AG04450 (cell line): ENCODE measurements around the gene IP6K3. TPM values are rescaled to one million over a fixed set of nuclear protein-coding genes. Genes with fewer than 3 reads are reported as not detected.

Experiments used
- CTCF ChIA-PET: fragments of 300-600, 350-600 bp; formaldehyde crosslinking; extraction: SDS; loops from one replicate; lab custom pipeline; 2022; ENCODE audit warnings: antibody characterized with exemption, inconsistent platforms; lab: Charles Lee
- POLR2A ChIA-PET: fragments of 350-600 bp; formaldehyde crosslinking; extraction: SDS; loops from one replicate; lab custom pipeline; 2021; ENCODE audit warnings: antibody characterized with exemption, inconsistent platforms; lab: Yijun Ruan, JAX
- DNase-seq: peaks from one replicate; pipeline ENCODE4 v3.0.0-alpha.2; 2011; ENCODE audit warnings: low read depth, low spot score
- H3K27ac ChIP-seq: one replicate; pipeline ENCODE4 v1.5.1; 2012; ENCODE audit warnings: low read depth, low read length, control low read depth
- H3K27me3 ChIP-seq: one replicate; pipeline ENCODE4 v1.6.0; 2012; ENCODE audit warnings: low read length; ENCODE audit not compliant: control insufficient read depth, insufficient read depth
- H3K4me3 ChIP-seq: 2 replicates; pipeline ENCODE4 v1.5.1; 2011; ENCODE audit warnings: mild to moderate bottlenecking, low read depth, low read length, control low read depth
- H3K9me3 ChIP-seq: 2 replicates; pipeline ENCODE4 v1.5.1; 2012; ENCODE audit warnings: low read length; ENCODE audit not compliant: control insufficient read depth, insufficient read depth
- polyA plus RNA-seq: library from polyadenylated mRNA; depleted of rRNA; stranded (reverse); fragments of >200 nt; gene quantifications from 2 replicates; pipeline ENCODE4 v1.2.3, GENCODE V29; 2011
- TF ChIP-seq, protein P1 (sequence below): IDR thresholded peaks from 2 replicates; pipeline ENCODE4 v1.5.1; 2011; ENCODE audit warnings: low read depth, low read length, control low read depth, inconsistent platforms

The IP6K3 gene
- polyA plus RNA-seq, 1 experiment, result 1.1 TPM

DNA sequence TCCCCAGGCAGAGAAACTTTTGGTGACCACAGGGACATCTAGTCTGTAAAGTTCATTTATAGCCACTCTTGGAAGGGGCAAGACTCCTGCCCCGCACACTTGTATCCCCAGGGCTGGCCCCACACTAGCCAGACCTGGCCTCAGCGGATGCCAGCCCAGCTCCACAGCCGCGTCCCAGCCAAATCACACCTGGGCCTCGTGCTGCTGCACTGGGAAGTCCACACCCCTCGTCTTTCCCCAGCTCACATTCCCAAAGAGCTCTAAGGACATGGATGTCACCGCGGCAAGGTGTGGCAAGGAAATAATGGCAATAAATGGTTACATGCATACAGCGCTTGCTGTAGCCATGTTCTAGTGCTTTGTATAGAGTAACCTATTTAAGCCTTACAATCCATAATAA is 8.6 kb downstream of the IP6K3 start:
- H3K9me3 ChIP-seq, result no peaks in the 10 kb centered on the region
- ChIA-PET CTCF (interaction anchor here (0.9 kb wide), 1 partner anchor 8 kb away, joined by 3 read pairs; no protein-coding TSS in a partner anchor), POLR2A (interaction anchor here (0.6 kb wide), 1 partner anchor 52 kb away, joined by 3 read pairs; no protein-coding TSS in a partner anchor)
- TF ChIP-seq, protein P1, sequence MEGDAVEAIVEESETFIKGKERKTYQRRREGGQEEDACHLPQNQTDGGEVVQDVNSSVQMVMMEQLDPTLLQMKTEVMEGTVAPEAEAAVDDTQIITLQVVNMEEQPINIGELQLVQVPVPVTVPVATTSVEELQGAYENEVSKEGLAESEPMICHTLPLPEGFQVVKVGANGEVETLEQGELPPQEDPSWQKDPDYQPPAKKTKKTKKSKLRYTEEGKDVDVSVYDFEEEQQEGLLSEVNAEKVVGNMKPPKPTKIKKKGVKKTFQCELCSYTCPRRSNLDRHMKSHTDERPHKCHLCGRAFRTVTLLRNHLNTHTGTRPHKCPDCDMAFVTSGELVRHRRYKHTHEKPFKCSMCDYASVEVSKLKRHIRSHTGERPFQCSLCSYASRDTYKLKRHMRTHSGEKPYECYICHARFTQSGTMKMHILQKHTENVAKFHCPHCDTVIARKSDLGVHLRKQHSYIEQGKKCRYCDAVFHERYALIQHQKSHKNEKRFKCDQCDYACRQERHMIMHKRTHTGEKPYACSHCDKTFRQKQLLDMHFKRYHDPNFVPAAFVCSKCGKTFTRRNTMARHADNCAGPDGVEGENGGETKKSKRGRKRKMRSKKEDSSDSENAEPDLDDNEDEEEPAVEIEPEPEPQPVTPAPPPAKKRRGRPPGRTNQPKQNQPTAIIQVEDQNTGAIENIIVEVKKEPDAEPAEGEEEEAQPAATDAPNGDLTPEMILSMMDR, result no peak
- H3K27ac ChIP-seq, result no peak overlapping the region
- H3K4me3 ChIP-seq, result no peak overlapping the region
- no peak for DNase-seq
- peaks cover 10% of the 10 kb centered on the region for H3K27me3 ChIP-seq

DNA sequence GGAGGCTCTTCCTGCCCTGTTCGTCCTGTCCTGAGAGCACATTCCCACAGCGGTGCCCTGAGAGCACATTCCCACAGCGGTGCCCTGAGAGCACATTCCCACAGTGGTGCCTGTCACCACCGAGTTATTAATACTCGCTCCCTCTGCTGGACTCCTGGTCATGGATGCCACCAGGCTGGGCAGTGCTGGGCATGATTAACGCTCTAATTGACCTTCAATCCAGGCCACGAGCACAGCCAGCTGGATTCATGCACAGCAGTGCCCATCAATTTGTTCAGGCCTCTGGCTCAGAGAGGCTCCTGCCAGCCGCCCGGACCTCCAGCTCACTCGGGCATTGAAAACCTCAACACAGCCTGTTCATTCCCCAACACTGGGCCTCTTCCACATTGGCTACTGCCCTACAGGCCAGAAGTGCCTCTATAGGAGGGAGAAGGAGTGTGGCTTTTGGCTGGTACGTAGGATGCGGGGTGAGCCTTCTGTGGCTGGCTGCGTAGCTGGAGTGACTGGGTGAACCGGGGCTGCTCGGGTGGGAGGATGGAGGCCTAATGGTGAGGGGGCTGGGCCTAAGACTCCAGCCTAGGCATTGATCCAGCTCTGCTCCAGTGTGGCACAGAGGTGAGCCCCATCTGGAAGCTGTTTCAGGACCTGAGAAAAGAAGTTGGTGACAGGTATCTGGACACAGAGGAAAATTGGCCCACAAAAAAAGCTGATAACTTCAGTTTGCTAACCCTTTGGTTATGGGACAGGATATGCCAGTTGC is 9.3 kb downstream of the IP6K3 start:
- ChIA-PET POLR2A (interaction anchor here (0.6 kb wide), 1 partner anchor 53 kb away, joined by 3 read pairs; no protein-coding TSS in a partner anchor), CTCF (interaction anchor here (0.9 kb wide), 1 partner anchor 9 kb away, joined by 3 read pairs; no protein-coding TSS in a partner anchor)
- Histone ChIP-seq H3K27me3 (peaks cover 4% of the 10 kb centered on the region), H3K9me3 (no peaks in the 10 kb centered on the region), H3K4me3 (no peak overlapping the region), H3K27ac (no peak overlapping the region)
- DNase-seq, result no peak
- TF ChIP-seq, protein P1, result no peak

DNA sequence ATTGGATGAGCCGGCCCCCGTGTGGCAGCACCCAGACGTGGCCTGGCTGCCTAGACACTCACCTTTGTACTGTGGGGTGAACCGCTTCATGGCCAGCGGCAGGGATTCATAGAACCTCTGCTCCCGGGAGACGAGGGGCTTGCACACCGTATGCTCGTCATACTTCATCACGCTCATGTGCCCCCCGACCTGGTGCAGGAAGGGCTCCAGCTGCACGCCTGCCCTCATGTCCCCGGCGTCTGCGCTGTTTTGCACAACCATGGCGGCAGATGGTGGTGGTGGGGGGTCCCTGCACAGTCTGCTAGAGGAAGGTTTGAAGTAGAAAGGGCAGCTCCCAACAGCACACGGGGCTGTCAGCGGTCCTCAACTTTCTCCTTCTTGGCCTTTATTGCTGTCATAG is 11.5 kb downstream of the IP6K3 start:
- ChIA-PET POLR2A (no interaction called here), CTCF (interaction anchor here (1.1 to 1.2 kb wide), 2 partner anchors 8 to 10 kb away, joined by 3 to 7 read pairs; no protein-coding TSS in a partner anchor)

DNA sequence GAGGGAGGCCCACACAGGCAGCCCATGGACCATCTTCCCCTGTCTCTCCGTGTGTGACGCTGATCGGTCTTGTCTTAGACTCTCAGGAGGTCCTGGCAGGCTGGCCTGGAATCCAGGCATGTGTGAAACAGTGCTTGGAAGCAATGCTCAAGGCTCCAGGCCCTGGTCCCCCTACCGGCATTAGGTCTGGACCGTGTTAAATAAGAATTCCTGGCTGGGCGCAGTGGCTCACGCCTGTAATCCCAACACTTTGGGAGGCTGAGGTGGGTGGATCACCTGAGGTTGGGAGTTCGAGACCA is 13.0 kb downstream of the IP6K3 start:
- no peak overlapping the region for H3K27ac ChIP-seq
- TF ChIP-seq, protein P1, result no peak
- no peak for DNase-seq
- H3K27me3 ChIP-seq, result peaks cover 4% of the 10 kb centered on the region
- H3K4me3 ChIP-seq, result no peak overlapping the region
- CTCF ChIA-PET, result no interaction called here
- POLR2A ChIA-PET, result no interaction called here
- no peaks in the 10 kb centered on the region for H3K9me3 ChIP-seq

More for the DNA sequence above, 11.5 kb downstream of the IP6K3 start:
- DNase-seq, result no peak
- Histone ChIP-seq H3K27ac (no peak overlapping the region), H3K4me3 (no peak overlapping the region), H3K9me3 (no peaks in the 10 kb centered on the region), H3K27me3 (no peaks in the 10 kb centered on the region)
- TF ChIP-seq, protein P1, result no peak
